GM12878 (cell line): ENCODE measurements around the gene CD101. TPM values are rescaled to one million over a fixed set of nuclear protein-coding genes. Genes with fewer than 3 reads are reported as not detected.

ENCODE experiments used
- ATAC-seq: fragments of 200-7000 bp; cut with Tn5 transposase; 3 replicates; pipeline ENCODE4 v1.9.1; 2020; ENCODE audit warnings: mild to moderate bottlenecking, moderate library complexity
- BruUV-seq: library from RNA; stranded (reverse); fragments of 400-500 nt; replicated peaks from 2 replicates; lab custom pipeline; 2021; lab: Mats Ljungman, UMichigan
- CTCF ChIA-PET: fragments of 300-600 bp; sonication (Branson Sonifier 250); formaldehyde crosslinking; extraction: SDS; loops from one replicate; lab custom pipeline; 2021; ENCODE audit warnings: inconsistent platforms; lab: Yijun Ruan, JAX
- POLR2A ChIA-PET: fragments of 350-600 bp; formaldehyde crosslinking; extraction: SDS; loops from one replicate; lab custom pipeline; 2021; ENCODE audit warnings: inconsistent platforms; lab: Charles Lee
- RAD21 ChIA-PET: fragments of 300-600 bp; sonication (Branson Sonifier 250); formaldehyde crosslinking; loops from one replicate; lab custom pipeline; 2023; ENCODE audit warnings: antibody characterized with exemption; ENCODE audit not compliant: unreplicated experiment; lab: Charles Lee
- SMC1A ChIA-PET: fragments of 300-600 bp; sonication (Branson Sonifier 250); formaldehyde crosslinking; loops from one replicate; lab custom pipeline; 2023; ENCODE audit not compliant: unreplicated experiment, uncharacterized antibody; lab: Charles Lee
- DNase-seq: peaks from one replicate; pipeline ENCODE4 v3.0.0-alpha.2; 2011; ENCODE audit warnings: low read depth, low spot score
- FAIRE-seq: peaks from 3 replicates; lab custom pipeline; 2011; peaks lifted over from hg19 to GRCh38; lab: Jason Lieb, UNC
- H2AFZ ChIP-seq: 2 replicates; pipeline ENCODE4 v1.6.0; 2011; ENCODE audit warnings: low read depth, low read length, control low read depth; ENCODE audit not compliant: control insufficient read depth
- H3K27ac ChIP-seq: 2 replicates; pipeline ENCODE4 v1.5.1; 2011; ENCODE audit warnings: control low read depth; ENCODE audit not compliant: control insufficient read depth, insufficient read depth
- H3K27me3 ChIP-seq, 2 experiments: replicated peaks in 1 of 2; 2 replicates each; pipeline versions ENCODE4 v1.6.0 to v1.6.1; 2011; ENCODE audit warnings: low read length in 1 of 2; ENCODE audit not compliant: control insufficient read depth in 2 of 2, insufficient read depth in 2 of 2
- H3K36me3 ChIP-seq, 2 experiments: 2 replicates each; pipeline ENCODE4 v1.5.1; 2011; ENCODE audit warnings: low read length in 1 of 2; ENCODE audit not compliant: control insufficient read depth in 2 of 2, insufficient read depth in 2 of 2
- H3K4me1 ChIP-seq: 2 replicates; pipeline ENCODE4 v1.6.1; 2011; ENCODE audit warnings: mild to moderate bottlenecking, low read length, moderate library complexity, mixed read lengths; ENCODE audit not compliant: control insufficient read depth, insufficient read depth
- H3K4me2 ChIP-seq: 2 replicates; pipeline ENCODE4 v1.6.0; 2011; ENCODE audit warnings: control low read depth; ENCODE audit not compliant: control insufficient read depth, insufficient read depth
- H3K4me3 ChIP-seq: fragments of 200-600 bp; sonication (generic); 2 replicates; pipeline ENCODE4 v1.5.1; 2016
- H3K79me2 ChIP-seq: 2 replicates; pipeline ENCODE4 v1.6.0; 2011; ENCODE audit warnings: low read length; ENCODE audit not compliant: control insufficient read depth, insufficient read depth
- H3K9ac ChIP-seq: 2 replicates; pipeline ENCODE4 v1.8.0; 2011; ENCODE audit warnings: low read length, control low read depth, mixed read lengths; ENCODE audit not compliant: control insufficient read depth, insufficient read depth
- H3K9me3 ChIP-seq: replicated peaks from 3 replicates; pipeline ENCODE4 v1.5.1; 2011; ENCODE audit warnings: mild to moderate bottlenecking, low read length; ENCODE audit not compliant: control insufficient read depth, insufficient read depth
- H4K20me1 ChIP-seq: 2 replicates; pipeline ENCODE4 v1.6.0; 2011; ENCODE audit not compliant: control insufficient read depth, insufficient read depth
- BCL11A ChIP-seq: IDR thresholded peaks from 2 replicates; pipeline ENCODE4 v1.6.1; 2011; ENCODE audit warnings: low read depth, low read length
- CREM ChIP-seq: IDR thresholded peaks from 2 replicates; pipeline ENCODE4 v1.6.1; 2014; ENCODE audit warnings: antibody characterized with exemption, low read depth
- DPF2 ChIP-seq: fragments of 450-650 bp; IDR thresholded peaks from 2 replicates; pipeline ENCODE4 v1.6.1; 2017; ENCODE audit warnings: mild to moderate bottlenecking
- EZH2 ChIP-seq: IDR thresholded peaks from 2 replicates; pipeline ENCODE4 v1.6.1; 2012; ENCODE audit warnings: low read depth, mild to moderate bottlenecking, control low read depth, inconsistent platforms, low read length, borderline replicate concordance; ENCODE audit not compliant: control insufficient read depth
- FOXM1 ChIP-seq: IDR thresholded peaks from 2 replicates; pipeline ENCODE4 v1.6.1; 2012; ENCODE audit warnings: low read depth, mild to moderate bottlenecking, inconsistent platforms, low read length, moderate library complexity
- HDAC6 ChIP-seq: fragments of 200-600 bp; sonication (generic); IDR thresholded peaks from one replicate; pipeline ENCODE4 v1.8.0; 2017; ENCODE audit warnings: antibody characterized with exemption; ENCODE audit not compliant: unreplicated experiment
- IRF4 ChIP-seq: IDR thresholded peaks from 2 replicates; pipeline ENCODE4 v1.6.1; 2011; ENCODE audit warnings: low read depth, low read length
- MAX ChIP-seq: IDR thresholded peaks from 2 replicates; pipeline ENCODE4 v1.6.1; 2012; ENCODE audit warnings: low read depth, low read length, improper control_type of control experiment
- NR2C2 ChIP-seq: IDR thresholded peaks from 2 replicates; pipeline ENCODE4 v1.6.1; 2011; ENCODE audit warnings: borderline replicate concordance, low read depth; ENCODE audit not compliant: control insufficient read depth, insufficient read length
- RELA ChIP-seq: fragments of 450-650 bp; IDR thresholded peaks from 2 replicates; pipeline ENCODE4 v1.8.0; 2014; ENCODE audit warnings: borderline replicate concordance; ENCODE audit not compliant: partially characterized antibody
- SMARCA5 ChIP-seq: fragments of 450-650 bp; IDR thresholded peaks from 2 replicates; pipeline ENCODE4 v1.6.1; 2017; ENCODE audit warnings: mild to moderate bottlenecking
- YBX1 ChIP-seq: fragments of 450-650 bp; IDR thresholded peaks from 2 replicates; pipeline ENCODE4 v1.6.1; 2016; ENCODE audit warnings: antibody characterized with exemption
- ZBTB11 ChIP-seq: fragments of 450-650 bp; formaldehyde crosslinking; IDR thresholded peaks from 2 replicates; pipeline ENCODE4 v1.5.0; 2022; ENCODE audit warnings: mild to moderate bottlenecking, missing genetic modification characterization
- ZBTB33 ChIP-seq: fragments of 450-650 bp; IDR thresholded peaks from 2 replicates; pipeline ENCODE4 v1.6.1; 2017; ENCODE audit warnings: mild to moderate bottlenecking
- ZBTB40 ChIP-seq: fragments of 450-650 bp; IDR thresholded peaks from 2 replicates; pipeline ENCODE4 v1.6.1; 2016; ENCODE audit warnings: mild to moderate bottlenecking, moderate library complexity, borderline replicate concordance
- WGBS: methylation state at CpG from one replicate; pipeline ENCODE4 v1.1.6; 2016; ENCODE audit warnings: low lambda C conversion rate; ENCODE audit not compliant: insufficient replicate concordance, insufficient coverage; ENCODE audit errors: missing lambda C conversion rate; 5-methylcytosine and 5-hydroxymethylcytosine counted together
- in situ Hi-C: fragments of 300-500 bp; cut with MboI; formaldehyde crosslinking; loops from 9 replicates; pipeline ENCODE4 v1.14.3; 2018; ENCODE audit warnings: mixed read lengths
- intact Hi-C: fragments of 100-400 bp; cut with micrococcal nuclease; formaldehyde crosslinking; loops from one replicate; pipeline ENCODE4 v1.14.2; 2022; ENCODE audit not compliant: unreplicated experiment
- polyA plus RNA-seq, 11 experiments: library from polyadenylated mRNA; depleted of rRNA in 4 of 11; unstranded in 6 of 11; stranded (reverse) in 5 of 11; fragments of >200 nt; fragmentation: Nextera tagmentation in 4 of 11; fragmentation: Illumina TruSeq in 1 of 11; extraction: Ambion mirVana in 4 of 11; extraction: Trizol in 1 of 11; gene quantifications; 1 replicate in 1 of 11; 2 replicates in 10 of 11; pipeline versions ENCODE4 v1.2.1 to v1.2.3, GENCODE V29; 2011 to 2016; ENCODE audit warnings: inconsistent platforms in 2 of 11, missing spikeins in 2 of 11, low read depth in 1 of 11
- total RNA-seq, 4 experiments: library from RNA; depleted of rRNA in 3 of 4; stranded (reverse); fragments of >200 nt in 3 of 4; fragmentation: Illumina TruSeq in 1 of 4; extraction: Trizol in 1 of 4; gene quantifications; 2 replicates each; pipeline versions ENCODE4 v1.2.1 to v1.2.3, GENCODE V29; 2013 to 2021

CD101 gene
- total and polyA plus RNA-seq, 10 of the 15 experiments (the other 5 are each of a cell fraction or from before 2014, with no cell fraction given), result 0.56 to 7.9 (median 2.9) TPM

GRCh38 chr1:117076648-117077047 is 75.1 kb downstream of the CD101 start:
- H4K20me1 ChIP-seq, result no peaks in the 10 kb centered on the region
- H3K4me1 ChIP-seq, result no peaks in the 10 kb centered on the region
- no peak for TF ChIP-seq FOXM1
- TF ChIP-seq CREM, result no peak
- no peak for TF ChIP-seq EZH2
- no peak for TF ChIP-seq ZBTB40
- TF ChIP-seq IRF4, result no peak
- no peak for TF ChIP-seq RELA
- TF ChIP-seq ZBTB11 (CRISPR knock-in tag), result no peak
- TF ChIP-seq NR2C2, result no peak
- TF ChIP-seq YBX1, result no peak
- no peak for TF ChIP-seq SMARCA5
- no peak for TF ChIP-seq DPF2
- TF ChIP-seq BCL11A, result no peak
- TF ChIP-seq ZBTB33, result no peak
- no peak for TF ChIP-seq MAX
- no peak for TF ChIP-seq HDAC6
- H2AFZ ChIP-seq, result no peak overlapping the region
- POLR2A ChIA-PET, result no interaction called here
- DNase-seq (no peak), FAIRE-seq (no peak), ATAC-seq (no peak)
- WGBS, result 97% methylated on average over 5 of the region's 5 CpGs
- BruUV-seq, result no TSS peak
- SMC1A ChIA-PET, result interaction anchor here (0.9 kb wide), 1 partner anchor 52 kb away, joined by 3 read pairs; no protein-coding TSS in a partner anchor
- CTCF ChIA-PET, result no interaction called here
- intact Hi-C loops (no loop called here), in situ Hi-C loops (loop anchor here (10.0 kb wide), 1 partner anchor 692 kb away; no protein-coding TSS in a partner anchor)
- no peak overlapping the region for H3K4me2 ChIP-seq
- H3K9me3 ChIP-seq, result no peaks in the 10 kb centered on the region
- no peaks in the 10 kb centered on the region for H3K27me3 ChIP-seq
- H3K27ac ChIP-seq, result no peak overlapping the region
- no peak overlapping the region for H3K9ac ChIP-seq
- peaks cover 6% of the 10 kb centered on the region for H3K79me2 ChIP-seq
- peaks cover 28 to 45% of the 10 kb centered on the region in 2 experiments for H3K36me3 ChIP-seq
- RAD21 ChIA-PET, result no interaction called here
- no peak overlapping the region for H3K4me3 ChIP-seq
